T-helper 9 cell (primary cell): ENCODE measurements around the gene LRRC52.
"Not testable (repeated sequence)": the region's sequence is repeated elsewhere in the genome, so short reads cannot be mapped to it uniquely, and the experiment has no call there.

ENCODE experiments used
- DNase-seq: peaks from one replicate; pipeline ENCODE4 v3.0.0-alpha.2; 2020

LRRC52 gene

GRCh38 chr1:165591391-165591790 lies 47.6 kb downstream of the LRRC52 start:
- not testable (repeated sequence) for DNase-seq

- DNase-seq = peak; percentile 80
These were observed 49.4 kb downstream of the LRRC52 start for GRCh38 chr1:165592945-165593823.

GRCh38 chr1:165595246-165595938 lies 51.6 kb downstream of the LRRC52 start:
- no peak for DNase-seq

- DNase-seq = peak; percentile 81
These were observed 54.3 kb downstream of the LRRC52 start for GRCh38 chr1:165597883-165598675.

GRCh38 chr1:165598676-165599059 lies 54.9 kb downstream of the LRRC52 start:
- no peak for DNase-seq

GRCh38 chr1:165600793-165601192 lies 57.0 kb downstream of the LRRC52 start:
- no peak for DNase-seq

- no peak for DNase-seq
These were observed 60.0 kb downstream of the LRRC52 start for GRCh38 chr1:165603810-165604209.

GRCh38 chr1:165605246-165605645 lies 61.4 kb downstream of the LRRC52 start:
- no peak for DNase-seq

GRCh38 chr1:165606676-165607075 lies 62.9 kb downstream of the LRRC52 start:
- DNase-seq = not testable (repeated sequence)

GRCh38 chr1:165610866-165611265 lies 67.1 kb downstream of the LRRC52 start:
- no peak for DNase-seq

GRCh38 chr1:165612062-165612461 lies 68.3 kb downstream of the LRRC52 start:
- DNase-seq = no peak
